Prostate gland (tissue), 2 donors: ENCODE measurements around the gene GOLGA6L7. TPM values are rescaled to one million over a fixed set of nuclear protein-coding genes. Genes with fewer than 3 reads are reported as not detected.
"Not testable (repeated sequence)": the region's sequence is repeated elsewhere in the genome, so short reads cannot be mapped to it uniquely, and the experiment has no call there.

Experiments
- DNase-seq: peaks from one replicate; pipeline ENCODE4 v3.0.0-alpha.2; 2019; ENCODE audit warnings: low spot score
- H3K27ac ChIP-seq, 2 donors: fragments of 200-600 bp; sonication (generic); 2 replicates each; pipeline ENCODE4 v1.5.1; 2017 to 2019
- H3K27me3 ChIP-seq: fragments of 200-600 bp; sonication (generic); replicated peaks from 2 replicates; pipeline ENCODE4 v1.5.1; 2019; ENCODE audit not compliant: insufficient read depth
- H3K36me3 ChIP-seq, 2 donors: fragments of 200-600 bp; sonication (generic); 1 replicate in 1 of 2; 2 replicates in 1 of 2; pipeline versions ENCODE4 v1.5.1 to v1.8.1; 2017 to 2019
- H3K4me1 ChIP-seq: fragments of 200-600 bp; sonication (generic); replicated peaks from 2 replicates; pipeline ENCODE4 v1.5.1; 2019
- H3K4me3 ChIP-seq, 2 donors: fragments of 200-600 bp; sonication (generic); 2 replicates each; pipeline ENCODE4 v1.5.1; 2017 to 2019
- H3K9me3 ChIP-seq: fragments of 200-600 bp; sonication (generic); 2 replicates; pipeline ENCODE4 v1.5.1; 2017
- POLR2A ChIP-seq: fragments of 450-650 bp; IDR thresholded peaks from one replicate; pipeline ENCODE4 v1.6.1; 2016; ENCODE audit warnings: antibody characterized with exemption, mild to moderate bottlenecking
- POLR2AphosphoS5 ChIP-seq: sonication (generic); formaldehyde crosslinking; IDR thresholded peaks from one replicate; pipeline ENCODE4 v1.6.1; 2017; ENCODE audit warnings: antibody characterized with exemption
- WGBS: methylation state at CpG from one replicate; pipeline ENCODE4 v1.1.5; 2018; 5-methylcytosine and 5-hydroxymethylcytosine counted together
- intact Hi-C: fragments of 100-400 bp; cut with DNase I; formaldehyde crosslinking; loops from one replicate; pipeline ENCODE4 v1.14.2; 2022
- total RNA-seq, 2 donors: library from RNA; depleted of rRNA; stranded (reverse); fragments of >200 nt; gene quantifications; one replicate each; pipeline ENCODE4 v1.1.0, GENCODE V29; 2016
- TF ChIP-seq, protein P1 (sequence below), 4 experiments: fragments of 200-600 bp in 2 of 4; fragments of 450-650 bp in 2 of 4; sonication (generic) in 2 of 4; IDR thresholded peaks; 1 replicate in 3 of 4; 2 replicates in 1 of 4; pipeline ENCODE4 v1.5.1; 2016 to 2019; ENCODE audit warnings: antibody characterized with exemption in 4 of 4, mild to moderate bottlenecking in 2 of 4, moderate library complexity in 2 of 4

The GOLGA6L7 gene
- total RNA-seq, 2 donors from 2014 or later, result 2.7 TPM; not detected in 1

DNA sequence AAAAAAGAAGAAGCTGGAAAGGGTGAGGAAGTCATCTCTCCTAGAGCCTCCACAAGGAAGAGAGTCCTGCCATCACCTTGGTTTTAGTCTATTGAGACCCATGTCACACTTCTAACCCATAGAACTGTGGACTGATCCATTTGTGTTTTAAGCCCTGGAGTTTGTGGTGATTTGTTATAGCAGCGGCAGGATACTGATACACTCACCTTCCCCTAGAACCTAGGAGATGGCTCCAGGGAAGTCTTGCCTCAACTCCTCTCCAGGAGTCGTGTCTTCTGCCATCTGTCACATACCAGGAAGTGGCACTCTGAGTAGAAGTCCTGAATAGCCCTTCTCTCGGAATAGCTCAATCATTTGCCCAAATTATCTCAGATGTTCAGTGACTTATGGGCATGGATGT lies 22.7 kb upstream of the GOLGA6L7 start:
- Histone ChIP-seq H3K9me3 (no peaks in the 10 kb centered on the region), H3K27ac (no peak overlapping the region), H3K27me3 (no peaks in the 10 kb centered on the region), H3K36me3 (no peaks in the 10 kb centered on the region), H3K4me1 (no peaks in the 10 kb centered on the region), H3K4me3 (no peak overlapping the region)
- no peak for DNase-seq
- intact Hi-C loops, result loop anchor here (10.0 kb wide), 1 partner anchor 64 kb away; no protein-coding TSS in a partner anchor
- 88% methylated on average over 3 of the region's 3 CpGs for WGBS
- TF ChIP-seq POLR2AphosphoS5 (no peak), POLR2A (no peak)
- TF ChIP-seq, protein P1, sequence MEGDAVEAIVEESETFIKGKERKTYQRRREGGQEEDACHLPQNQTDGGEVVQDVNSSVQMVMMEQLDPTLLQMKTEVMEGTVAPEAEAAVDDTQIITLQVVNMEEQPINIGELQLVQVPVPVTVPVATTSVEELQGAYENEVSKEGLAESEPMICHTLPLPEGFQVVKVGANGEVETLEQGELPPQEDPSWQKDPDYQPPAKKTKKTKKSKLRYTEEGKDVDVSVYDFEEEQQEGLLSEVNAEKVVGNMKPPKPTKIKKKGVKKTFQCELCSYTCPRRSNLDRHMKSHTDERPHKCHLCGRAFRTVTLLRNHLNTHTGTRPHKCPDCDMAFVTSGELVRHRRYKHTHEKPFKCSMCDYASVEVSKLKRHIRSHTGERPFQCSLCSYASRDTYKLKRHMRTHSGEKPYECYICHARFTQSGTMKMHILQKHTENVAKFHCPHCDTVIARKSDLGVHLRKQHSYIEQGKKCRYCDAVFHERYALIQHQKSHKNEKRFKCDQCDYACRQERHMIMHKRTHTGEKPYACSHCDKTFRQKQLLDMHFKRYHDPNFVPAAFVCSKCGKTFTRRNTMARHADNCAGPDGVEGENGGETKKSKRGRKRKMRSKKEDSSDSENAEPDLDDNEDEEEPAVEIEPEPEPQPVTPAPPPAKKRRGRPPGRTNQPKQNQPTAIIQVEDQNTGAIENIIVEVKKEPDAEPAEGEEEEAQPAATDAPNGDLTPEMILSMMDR (IDR thresholded peaks at IDR 0.05), result no peak

DNA sequence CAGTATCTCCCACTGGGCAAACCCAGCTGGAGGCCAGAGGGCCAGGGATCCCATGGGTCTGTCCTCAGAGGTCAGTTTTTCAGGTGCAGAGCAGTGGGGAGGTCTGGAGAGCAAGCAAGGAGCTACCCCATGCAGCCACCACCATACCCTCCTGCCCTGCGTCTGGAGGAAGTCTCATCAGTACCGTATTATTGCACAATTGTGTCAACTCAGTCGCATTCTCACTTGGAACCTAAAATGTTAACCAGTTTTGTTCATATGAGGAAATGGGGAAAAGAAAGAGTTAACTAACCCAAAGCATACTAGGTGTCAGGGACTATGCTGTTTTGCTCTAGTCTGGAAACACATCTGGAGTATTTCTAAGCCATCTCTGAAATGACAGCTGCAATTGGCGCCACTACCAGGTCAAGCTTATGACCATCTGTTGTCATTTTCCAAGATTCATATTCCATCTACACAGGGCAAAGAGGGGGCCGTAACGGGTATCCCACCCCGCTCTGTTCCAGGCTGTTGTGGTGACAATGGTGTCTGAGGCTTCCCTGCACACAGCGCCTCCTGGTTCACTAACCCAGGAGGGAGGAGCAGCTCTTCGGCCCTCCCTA lies 20.4 kb upstream of the GOLGA6L7 start:
- Histone ChIP-seq H3K4me1 (no peaks in the 10 kb centered on the region), H3K9me3 (no peaks in the 10 kb centered on the region)
- WGBS, result 92% methylated on average over 9 of the region's 9 CpGs

DNA sequence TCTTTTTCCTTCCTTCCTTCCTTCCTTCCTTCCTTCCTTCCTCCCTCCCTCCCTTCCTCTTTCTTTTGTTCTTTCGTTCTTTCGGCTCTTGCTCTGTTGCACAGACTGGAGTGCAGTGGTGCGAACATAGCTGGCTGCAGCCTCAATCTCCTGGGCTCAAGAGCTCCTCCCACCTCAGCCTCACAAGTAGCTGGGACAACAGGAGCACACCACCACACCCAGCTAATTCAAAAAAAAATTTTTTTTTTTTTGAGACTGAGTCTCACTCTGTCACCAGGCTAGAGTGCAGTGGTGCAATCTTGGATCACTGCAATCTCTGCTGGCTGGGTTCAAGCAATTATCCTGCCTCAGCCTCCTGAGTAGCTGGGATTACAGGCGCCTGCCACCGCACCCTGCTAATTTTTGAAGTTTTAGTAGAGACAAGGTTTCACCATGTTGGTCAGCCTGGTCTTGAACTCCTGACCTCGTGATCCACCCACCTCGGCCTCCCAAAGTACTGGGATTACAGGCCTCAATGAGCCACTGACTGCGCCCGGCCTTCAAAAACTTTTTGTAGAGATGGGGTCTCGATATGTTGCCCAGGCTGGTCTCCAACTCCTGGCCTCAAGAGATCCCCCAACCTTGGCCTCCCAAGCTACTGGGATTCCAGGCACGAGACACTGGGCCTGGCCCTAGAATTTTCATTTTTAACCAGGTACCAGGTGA lies 13.3 kb upstream of the GOLGA6L7 start:
- H3K4me3 ChIP-seq, H3K36me3 ChIP-seq, H3K9me3 ChIP-seq, H3K4me1 ChIP-seq, DNase-seq, H3K27me3 ChIP-seq, H3K27ac ChIP-seq, intact Hi-C loops: not testable (repeated sequence)
- WGBS, result 94% methylated on average over 11 of the region's 11 CpGs

More for the DNA sequence above, 20.4 kb upstream of the GOLGA6L7 start:
- no peak overlapping the region for H3K4me3 ChIP-seq
- no peak for DNase-seq
- intact Hi-C loops, result no loop called here
- no peaks in the 10 kb centered on the region for H3K36me3 ChIP-seq
- H3K27me3 ChIP-seq, result no peaks in the 10 kb centered on the region
- TF ChIP-seq POLR2AphosphoS5, result no peak
- TF ChIP-seq, protein P1 (IDR thresholded peaks at IDR 0.05), result no peak
- no peak for TF ChIP-seq POLR2A
- no peak overlapping the region for H3K27ac ChIP-seq

DNA sequence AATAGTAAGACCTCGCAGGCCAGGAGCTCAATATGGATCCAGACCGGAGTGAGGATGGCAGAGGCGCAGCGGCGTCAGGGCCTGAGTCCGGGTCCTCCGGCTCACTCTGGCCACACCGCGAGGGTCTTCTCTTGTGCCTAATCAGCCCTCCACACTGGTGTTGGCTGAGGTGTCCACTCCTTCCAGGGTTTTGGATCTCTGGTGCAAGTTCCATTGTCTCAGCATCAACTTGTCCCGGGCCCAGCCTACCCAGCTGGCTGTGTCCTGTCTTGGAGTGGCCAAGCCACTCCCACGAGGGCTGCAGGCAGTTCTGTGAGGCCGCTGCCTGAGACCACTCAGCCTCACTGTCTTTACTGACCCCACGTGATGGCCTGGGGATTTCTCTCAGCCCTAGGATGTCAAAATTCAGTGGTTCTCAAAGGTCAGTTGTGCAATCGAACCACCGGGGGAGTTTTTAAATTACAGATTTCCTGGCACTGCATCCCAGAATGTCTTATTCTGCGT lies 12.6 kb upstream of the GOLGA6L7 start:
- no peaks in the 10 kb centered on the region for H3K36me3 ChIP-seq
- 87% methylated on average over 16 of the region's 16 CpGs for WGBS
- intact Hi-C loops, result no loop called here
- no peaks in the 10 kb centered on the region for H3K9me3 ChIP-seq
- H3K4me1 ChIP-seq, result no peaks in the 10 kb centered on the region
- H3K4me3 ChIP-seq, result no peak overlapping the region
- H3K27me3 ChIP-seq, result no peaks in the 10 kb centered on the region
- TF ChIP-seq POLR2A, result no peak
- TF ChIP-seq, protein P1 (IDR thresholded peaks at IDR 0.05), result no peak
- TF ChIP-seq POLR2AphosphoS5, result no peak
- DNase-seq, result no peak
- no peak overlapping the region for H3K27ac ChIP-seq

DNA sequence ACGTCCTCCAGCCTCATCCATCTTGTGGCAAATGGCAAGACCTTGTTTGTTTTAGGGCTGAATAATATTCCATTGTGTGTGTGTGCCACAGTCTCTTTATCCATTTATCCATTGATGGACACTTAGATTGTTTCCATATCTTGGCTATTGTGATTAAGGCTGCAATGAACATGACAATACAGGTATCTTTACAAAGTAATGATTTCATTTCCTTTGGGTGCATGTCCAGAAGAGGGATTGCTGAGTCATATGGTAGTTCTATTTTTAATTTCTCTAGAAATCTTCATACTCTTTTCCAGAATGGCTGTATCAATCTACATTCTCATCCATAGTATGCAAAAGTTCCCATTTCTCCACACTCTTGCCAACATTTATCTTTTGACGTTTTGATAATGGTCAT lies 6.1 kb upstream of the GOLGA6L7 start:
- H3K9me3 ChIP-seq, H3K27me3 ChIP-seq, H3K4me3 ChIP-seq, H3K36me3 ChIP-seq, DNase-seq, H3K27ac ChIP-seq, intact Hi-C loops, H3K4me1 ChIP-seq: not testable (repeated sequence)
- 74% methylated on average over 2 of the region's 2 CpGs for WGBS

DNA sequence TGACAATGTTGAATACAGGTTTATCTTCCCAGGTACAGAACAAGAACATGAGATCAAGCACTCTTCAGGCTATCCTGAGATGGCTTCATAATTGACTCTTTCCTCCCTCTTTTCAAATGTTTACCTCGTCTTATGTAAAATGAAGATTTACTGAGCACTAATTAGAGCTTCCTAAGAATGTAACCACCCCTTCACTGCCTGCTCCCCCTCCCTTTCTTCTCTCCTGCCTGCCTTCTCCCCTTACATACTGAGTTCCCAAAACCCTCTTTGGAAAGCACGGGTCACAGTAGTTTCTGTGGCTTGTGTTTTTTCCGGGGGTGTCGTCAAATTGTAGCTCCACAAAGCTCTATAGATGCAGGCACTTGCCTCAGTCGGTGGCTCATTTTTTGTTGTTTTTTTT lies 5.2 kb upstream of the GOLGA6L7 start:
- H3K4me1 ChIP-seq, H3K4me3 ChIP-seq, H3K27ac ChIP-seq, intact Hi-C loops, H3K9me3 ChIP-seq, H3K27me3 ChIP-seq, H3K36me3 ChIP-seq, DNase-seq: not testable (repeated sequence)
- 36% methylated on average over 5 of the region's 5 CpGs for WGBS

DNA sequence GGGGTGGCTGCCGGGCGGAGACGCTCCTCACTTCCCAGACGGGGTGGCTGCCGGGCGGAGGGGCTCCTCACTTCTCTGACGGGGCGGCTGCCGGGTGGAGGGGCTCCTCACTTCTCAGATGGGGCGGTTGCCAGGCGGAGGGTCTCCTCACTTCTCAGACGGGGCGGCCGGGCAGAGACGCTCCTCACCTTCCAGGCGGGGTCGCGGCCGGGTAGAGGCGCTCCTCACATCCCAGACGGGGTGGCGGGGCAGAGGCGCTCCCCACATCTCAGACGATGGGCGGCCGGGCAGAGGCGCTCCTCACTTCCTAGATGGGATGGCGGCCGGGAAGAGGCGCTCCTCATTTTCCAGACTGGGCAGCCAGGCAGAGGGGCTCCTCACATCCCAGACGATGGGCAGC lies 1.3 kb upstream of the GOLGA6L7 start:
- not testable (repeated sequence) for DNase-seq

DNA sequence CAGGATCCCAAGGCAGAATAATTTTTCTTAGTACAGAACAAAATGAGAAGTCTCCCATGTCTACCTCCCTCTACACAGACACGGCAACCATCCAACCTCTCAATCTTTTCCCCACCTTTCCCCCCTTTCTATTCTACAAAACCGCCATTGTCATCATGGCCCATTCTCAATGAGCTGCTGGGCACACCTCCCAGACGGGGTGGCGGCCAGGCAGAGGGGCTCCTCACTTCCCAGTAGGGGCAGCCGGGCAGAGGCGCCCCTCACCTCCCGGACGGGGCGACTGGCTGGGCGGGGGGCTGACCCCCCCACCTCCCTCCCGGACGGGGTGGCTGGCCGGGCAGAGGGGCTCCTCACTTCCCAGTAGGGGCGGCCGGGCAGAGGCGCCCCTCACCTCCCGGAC lies 827 bp upstream of the GOLGA6L7 start:
- H3K27me3 ChIP-seq, H3K36me3 ChIP-seq, H3K9me3 ChIP-seq, H3K27ac ChIP-seq, H3K4me3 ChIP-seq, DNase-seq, H3K4me1 ChIP-seq, intact Hi-C loops: not testable (repeated sequence)
- whole genome bisulfite sequencing, result 94% methylated on average over 8 of the region's 17 CpGs

More for the DNA sequence above, 1.3 kb upstream of the GOLGA6L7 start:
- H3K4me1 ChIP-seq, H3K4me3 ChIP-seq, H3K36me3 ChIP-seq, intact Hi-C loops, H3K9me3 ChIP-seq, H3K27me3 ChIP-seq, H3K27ac ChIP-seq: not testable (repeated sequence)
- WGBS, result 97% methylated on average over 31 of the region's 31 CpGs

DNA sequence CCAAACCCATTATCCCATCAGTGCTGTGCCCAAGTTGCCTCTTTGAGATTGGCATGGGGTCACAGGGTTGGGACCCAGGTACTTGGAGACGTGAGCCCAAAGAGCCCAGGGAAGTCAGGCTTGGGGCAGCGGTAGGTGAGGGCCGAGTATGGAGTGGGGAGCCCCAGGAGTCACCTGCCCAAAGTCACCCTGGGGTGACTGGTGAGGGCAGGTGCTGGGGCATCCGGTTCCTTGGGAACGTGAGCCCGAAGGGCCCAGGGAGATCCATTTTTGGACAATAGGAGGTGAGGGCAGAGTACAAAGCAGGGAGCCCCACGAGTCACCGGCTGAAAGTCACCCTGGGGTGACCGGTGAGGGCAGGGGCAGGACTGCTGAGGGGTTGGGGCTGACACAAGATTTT lies 485 bp downstream of the GOLGA6L7 start:
- intact Hi-C loops, H3K9me3 ChIP-seq, H3K27ac ChIP-seq, H3K36me3 ChIP-seq, H3K27me3 ChIP-seq, H3K4me1 ChIP-seq, DNase-seq, H3K4me3 ChIP-seq: not testable (repeated sequence)
- WGBS, result 94% methylated on average over 9 of the region's 9 CpGs
